Thoracic aorta (tissue), 2 donors: ENCODE data around the gene SLC6A11. TPM values are rescaled to one million over a fixed set of nuclear protein-coding genes. Genes with fewer than 3 reads are reported as not detected.

Source experiments
- ATAC-seq: fragments of 150-250 bp; one replicate; pipeline ENCODE4 v1.8.0; 2017; ENCODE audit warnings: low read depth; ENCODE audit not compliant: insufficient number of reproducible peaks, low FRiP score
- DNase-seq: peaks from one replicate; pipeline ENCODE4 v3.0.0-alpha.2; 2020; ENCODE audit warnings: low spot score
- H3K27ac ChIP-seq, 2 donors: fragments of 200-600 bp; sonication (generic); 1 replicate in 1 of 2; 2 replicates in 1 of 2; pipeline ENCODE4 v1.5.1; 2016; ENCODE audit warnings: mild to moderate bottlenecking in 2 of 2, moderate library complexity in 2 of 2
- H3K27me3 ChIP-seq: fragments of 200-600 bp; sonication (generic); replicated peaks from 2 replicates; pipeline ENCODE4 v1.6.0; 2016; ENCODE audit warnings: mild to moderate bottlenecking; ENCODE audit not compliant: insufficient read depth
- H3K36me3 ChIP-seq: fragments of 200-600 bp; sonication (generic); one replicate; pipeline ENCODE4 v1.5.1; 2016
- H3K4me1 ChIP-seq, 2 donors: fragments of 200-600 bp; sonication (generic); 1 replicate in 1 of 2; 2 replicates in 1 of 2; pipeline versions ENCODE4 v1.5.1 to v1.6.0; 2016; ENCODE audit warnings: low read depth in 2 of 2, mild to moderate bottlenecking in 1 of 2; ENCODE audit not compliant: control insufficient read depth in 1 of 2
- H3K4me3 ChIP-seq: fragments of 200-600 bp; sonication (generic); 2 replicates; pipeline ENCODE4 v1.5.1; 2016; ENCODE audit warnings: mild to moderate bottlenecking
- H3K9me3 ChIP-seq: fragments of 200-600 bp; sonication (generic); 2 replicates; pipeline ENCODE4 v1.5.1; 2016
- total RNA-seq, 2 donors: library from RNA; depleted of rRNA; stranded (reverse); fragments of >200 nt; gene quantifications; one replicate each; pipeline versions ENCODE4 v1.1.0 to v1.2.3, GENCODE V29; 2016
- TF ChIP-seq, protein P1 (sequence below): fragments of 200-600 bp; sonication (generic); IDR thresholded peaks from one replicate; pipeline ENCODE4 v1.5.1; 2019; ENCODE audit warnings: antibody characterized with exemption

SLC6A11 gene
- total RNA-seq, 2 donors from 2014 or later: not detected

DNA sequence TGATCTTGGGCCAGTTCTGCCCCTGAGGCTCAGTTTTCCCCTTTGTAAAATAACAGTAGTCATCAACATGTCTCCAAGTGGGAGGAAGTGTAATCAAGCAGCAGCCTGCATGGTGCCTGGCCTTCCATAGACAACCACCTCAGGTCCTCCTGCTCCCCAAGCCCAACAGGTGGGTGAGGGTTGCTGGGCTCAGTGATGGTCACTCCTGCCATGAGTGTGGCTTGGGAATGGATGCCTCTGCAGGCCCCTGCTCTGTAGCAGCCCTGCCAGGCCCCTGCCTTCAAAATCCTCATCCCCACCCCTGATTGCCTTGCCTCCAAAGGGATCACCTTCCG is 117.4 kb downstream of the SLC6A11 start:
- DNase-seq: no peak
- peaks cover 0 to 11% of the 10 kb centered on the region in 2 donors for H3K4me1 ChIP-seq
- H3K36me3 ChIP-seq: no peaks in the 10 kb centered on the region
- TF ChIP-seq, protein P1, sequence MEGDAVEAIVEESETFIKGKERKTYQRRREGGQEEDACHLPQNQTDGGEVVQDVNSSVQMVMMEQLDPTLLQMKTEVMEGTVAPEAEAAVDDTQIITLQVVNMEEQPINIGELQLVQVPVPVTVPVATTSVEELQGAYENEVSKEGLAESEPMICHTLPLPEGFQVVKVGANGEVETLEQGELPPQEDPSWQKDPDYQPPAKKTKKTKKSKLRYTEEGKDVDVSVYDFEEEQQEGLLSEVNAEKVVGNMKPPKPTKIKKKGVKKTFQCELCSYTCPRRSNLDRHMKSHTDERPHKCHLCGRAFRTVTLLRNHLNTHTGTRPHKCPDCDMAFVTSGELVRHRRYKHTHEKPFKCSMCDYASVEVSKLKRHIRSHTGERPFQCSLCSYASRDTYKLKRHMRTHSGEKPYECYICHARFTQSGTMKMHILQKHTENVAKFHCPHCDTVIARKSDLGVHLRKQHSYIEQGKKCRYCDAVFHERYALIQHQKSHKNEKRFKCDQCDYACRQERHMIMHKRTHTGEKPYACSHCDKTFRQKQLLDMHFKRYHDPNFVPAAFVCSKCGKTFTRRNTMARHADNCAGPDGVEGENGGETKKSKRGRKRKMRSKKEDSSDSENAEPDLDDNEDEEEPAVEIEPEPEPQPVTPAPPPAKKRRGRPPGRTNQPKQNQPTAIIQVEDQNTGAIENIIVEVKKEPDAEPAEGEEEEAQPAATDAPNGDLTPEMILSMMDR: no peak
- no peak overlapping the region for H3K27ac ChIP-seq
- no peak overlapping the region for H3K4me3 ChIP-seq
- H3K27me3 ChIP-seq: no peaks in the 10 kb centered on the region
- no peaks in the 10 kb centered on the region for H3K9me3 ChIP-seq
- no peak for ATAC-seq

DNA sequence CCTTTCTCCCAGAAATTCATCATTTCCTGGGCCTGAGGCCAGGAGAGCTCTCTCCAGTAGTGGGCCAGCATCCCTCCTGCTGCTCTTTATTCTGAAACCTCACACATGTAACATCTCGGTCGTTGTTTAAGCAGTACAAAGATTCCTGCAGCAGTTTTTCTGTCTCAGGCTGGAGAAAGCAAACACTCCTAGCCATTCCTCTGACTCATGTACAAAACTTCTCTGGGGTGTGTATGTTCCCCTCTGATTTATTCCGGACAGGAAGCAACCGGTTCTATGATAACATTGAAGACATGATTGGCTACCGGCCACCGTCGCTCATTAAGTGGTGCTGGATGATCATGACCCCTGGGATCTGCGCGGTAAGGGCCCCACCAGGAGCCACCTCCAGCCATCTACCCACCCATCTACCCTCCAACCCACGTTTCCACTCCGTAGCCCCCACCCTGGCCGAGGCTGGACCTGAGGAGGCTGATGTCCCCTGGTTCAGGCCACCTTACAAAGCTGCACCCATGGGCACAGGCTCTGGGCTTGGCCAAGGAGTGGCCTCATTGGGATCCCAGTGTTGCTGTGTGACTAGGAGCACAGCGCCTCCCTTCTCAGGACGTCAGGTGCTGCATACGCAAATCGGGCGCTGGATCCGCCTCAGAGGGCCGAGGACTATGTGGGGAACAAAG is 117.9 kb downstream of the SLC6A11 start:
- H3K4me1 ChIP-seq: peaks cover 0 to 11% of the 10 kb centered on the region in 2 donors
- ATAC-seq: no peak
- H3K36me3 ChIP-seq: no peaks in the 10 kb centered on the region
- H3K27ac ChIP-seq: no peak overlapping the region
- TF ChIP-seq, protein P1: no peak
- H3K9me3 ChIP-seq: no peaks in the 10 kb centered on the region
- no peak for DNase-seq
- H3K4me3 ChIP-seq: no peak overlapping the region
- H3K27me3 ChIP-seq: no peaks in the 10 kb centered on the region

DNA sequence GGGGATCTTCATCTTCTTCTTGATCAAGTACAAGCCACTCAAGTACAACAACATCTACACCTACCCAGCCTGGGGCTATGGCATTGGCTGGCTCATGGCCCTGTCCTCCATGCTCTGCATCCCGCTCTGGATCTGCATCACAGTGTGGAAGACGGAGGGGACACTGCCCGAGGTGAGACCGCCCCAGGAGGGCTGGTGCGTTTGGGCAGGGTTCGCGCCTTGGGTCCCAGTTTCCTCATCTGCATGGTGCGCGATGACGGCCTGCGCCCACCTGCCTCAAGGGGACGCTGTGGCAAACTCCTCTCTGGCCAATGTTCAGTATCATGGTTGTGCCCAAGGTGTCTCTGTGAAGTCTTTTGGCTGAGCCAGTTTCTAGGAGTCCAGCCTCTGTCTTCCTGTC is 119.0 kb downstream of the SLC6A11 start:
- no peaks in the 10 kb centered on the region for H3K9me3 ChIP-seq
- no peaks in the 10 kb centered on the region for H3K36me3 ChIP-seq
- H3K27me3 ChIP-seq: no peaks in the 10 kb centered on the region
- no peak overlapping the region for H3K4me3 ChIP-seq
- DNase-seq: no peak
- no peak overlapping the region for H3K27ac ChIP-seq
- H3K4me1 ChIP-seq: peaks cover 0 to 11% of the 10 kb centered on the region in 2 donors
- TF ChIP-seq, protein P1: no peak
- ATAC-seq: no peak

DNA sequence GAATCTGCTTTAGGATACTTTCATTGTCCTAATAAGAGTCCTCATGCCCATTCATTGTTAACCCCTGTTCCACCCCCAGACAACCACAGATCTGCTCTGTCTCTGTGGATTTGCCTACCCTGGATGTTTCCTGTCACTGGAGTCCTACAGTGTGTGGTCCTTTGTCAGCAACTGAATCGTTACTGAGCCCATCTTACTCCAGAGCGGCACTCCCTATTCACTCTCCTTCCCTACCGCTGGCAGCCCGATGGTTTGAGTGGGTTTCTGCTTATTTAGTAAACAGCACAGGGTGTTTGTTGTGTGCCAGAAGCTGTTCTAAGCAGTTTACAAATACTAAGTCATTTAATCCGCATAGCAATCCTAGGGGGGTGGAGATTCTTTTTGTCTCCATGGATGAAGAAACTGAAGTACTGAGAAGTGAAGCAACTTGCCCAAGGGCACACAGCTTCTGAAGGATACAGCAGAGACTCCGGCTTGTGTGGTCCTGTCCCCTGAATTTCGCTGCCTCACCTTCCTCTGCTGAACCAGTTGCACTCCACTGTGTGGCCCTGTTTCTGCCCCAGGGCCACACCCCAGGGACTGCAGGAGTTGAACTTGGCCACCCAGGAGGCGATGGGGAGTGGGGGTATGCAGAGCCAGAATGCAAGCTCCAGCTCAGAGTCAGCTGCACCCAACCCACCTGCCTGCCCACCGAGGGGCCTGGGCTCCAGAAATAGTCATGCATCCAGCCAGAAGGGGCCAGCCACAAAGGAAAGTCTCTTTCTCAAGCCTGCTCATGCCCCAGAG is 120.0 kb downstream of the SLC6A11 start:
- ATAC-seq (no peak), DNase-seq (no peak)
- no peaks in the 10 kb centered on the region for H3K27me3 ChIP-seq
- H3K4me1 ChIP-seq: peaks cover 0 to 11% of the 10 kb centered on the region in 2 donors
- H3K36me3 ChIP-seq: no peaks in the 10 kb centered on the region
- no peaks in the 10 kb centered on the region for H3K9me3 ChIP-seq
- H3K4me3 ChIP-seq: no peak overlapping the region
- no peak overlapping the region for H3K27ac ChIP-seq
- TF ChIP-seq, protein P1: no peak

DNA sequence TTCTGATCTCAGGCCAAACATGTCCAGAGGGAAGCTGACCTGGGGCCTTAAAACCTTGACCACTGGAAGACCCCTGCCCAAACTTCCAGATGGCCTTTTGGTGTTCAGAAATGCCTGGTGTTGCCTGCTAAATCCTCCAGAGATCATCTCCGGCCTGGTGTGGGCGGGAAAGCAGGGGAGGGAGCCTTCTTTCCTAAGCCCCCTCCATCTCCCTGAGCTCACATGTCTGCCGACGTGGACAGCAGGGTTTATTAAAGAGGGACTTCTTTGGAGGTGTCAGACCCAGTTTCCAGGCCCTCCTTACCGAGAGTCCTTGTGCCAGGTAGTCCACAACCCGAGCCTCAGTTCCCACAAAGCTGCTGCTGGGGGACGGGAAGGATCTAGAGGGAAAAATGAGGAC is 120.7 kb downstream of the SLC6A11 start:
- TF ChIP-seq, protein P1: no peak
- no peak for ATAC-seq
- Histone ChIP-seq H3K27me3 (no peaks in the 10 kb centered on the region), H3K27ac (no peak overlapping the region), H3K4me1 (peaks cover 0 to 11% of the 10 kb centered on the region in 2 donors), H3K9me3 (no peaks in the 10 kb centered on the region), H3K36me3 (no peaks in the 10 kb centered on the region), H3K4me3 (no peak overlapping the region)
- DNase-seq: no peak
